Measurements from ENCODE around the gene KIAA0753. TPM values are rescaled to one million over a fixed set of nuclear protein-coding genes. Genes with fewer than 3 reads are reported as not detected.

The KIAA0753 gene
- total RNA-seq, 4 donors from 2014 or later, result 20.8 to 46.7 (median 25.6) TPM

DNA sequence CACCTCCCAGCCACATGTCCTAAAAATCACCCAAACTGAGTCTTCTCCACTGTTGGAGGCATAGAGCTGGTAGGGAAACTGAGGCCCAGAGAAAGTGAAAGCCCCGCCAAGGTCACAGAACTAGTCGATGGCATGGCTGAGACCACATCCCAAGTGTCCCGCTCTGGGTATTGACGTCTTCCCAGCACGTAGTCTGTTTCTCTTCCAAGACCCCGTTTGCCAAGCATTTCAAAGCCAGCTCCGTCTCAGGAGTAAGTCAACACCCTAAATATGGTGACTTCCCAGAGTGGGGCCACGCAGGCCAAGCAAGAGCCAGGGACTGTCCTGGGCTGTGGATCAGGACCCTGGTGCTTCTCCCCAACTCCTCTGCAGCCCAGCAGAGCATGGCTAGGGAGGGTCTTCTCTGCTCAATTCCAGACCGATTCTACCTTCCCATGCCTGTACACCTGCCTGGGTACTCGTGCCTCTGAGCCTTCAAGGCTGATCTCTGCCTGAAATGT, 103.9 kb downstream of the KIAA0753 start:
- Histone ChIP-seq H3K4me3 (replicated peaks in 1 of 3) (no peak overlapping the region), H3K27me3 (no peaks in the 10 kb centered on the region), H3K36me3 (no peaks in the 10 kb centered on the region), H3K4me1 (no peaks in the 10 kb centered on the region), H3K9me3 (no peaks in the 10 kb centered on the region), H3K27ac (no peak overlapping the region)
- TF ChIP-seq POLR2A (IDR thresholded peaks at IDR 0.05), result no peak
- TF ChIP-seq, protein P1, sequence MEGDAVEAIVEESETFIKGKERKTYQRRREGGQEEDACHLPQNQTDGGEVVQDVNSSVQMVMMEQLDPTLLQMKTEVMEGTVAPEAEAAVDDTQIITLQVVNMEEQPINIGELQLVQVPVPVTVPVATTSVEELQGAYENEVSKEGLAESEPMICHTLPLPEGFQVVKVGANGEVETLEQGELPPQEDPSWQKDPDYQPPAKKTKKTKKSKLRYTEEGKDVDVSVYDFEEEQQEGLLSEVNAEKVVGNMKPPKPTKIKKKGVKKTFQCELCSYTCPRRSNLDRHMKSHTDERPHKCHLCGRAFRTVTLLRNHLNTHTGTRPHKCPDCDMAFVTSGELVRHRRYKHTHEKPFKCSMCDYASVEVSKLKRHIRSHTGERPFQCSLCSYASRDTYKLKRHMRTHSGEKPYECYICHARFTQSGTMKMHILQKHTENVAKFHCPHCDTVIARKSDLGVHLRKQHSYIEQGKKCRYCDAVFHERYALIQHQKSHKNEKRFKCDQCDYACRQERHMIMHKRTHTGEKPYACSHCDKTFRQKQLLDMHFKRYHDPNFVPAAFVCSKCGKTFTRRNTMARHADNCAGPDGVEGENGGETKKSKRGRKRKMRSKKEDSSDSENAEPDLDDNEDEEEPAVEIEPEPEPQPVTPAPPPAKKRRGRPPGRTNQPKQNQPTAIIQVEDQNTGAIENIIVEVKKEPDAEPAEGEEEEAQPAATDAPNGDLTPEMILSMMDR (IDR thresholded peaks at IDR 0.05), result no peak
- intact Hi-C loops (cut with DNase I), result no loop called here
- DNase-seq, result no peak
- 87 to 94% methylated on average over 10 of the region's 10 CpGs for WGBS, 2 donors

DNA sequence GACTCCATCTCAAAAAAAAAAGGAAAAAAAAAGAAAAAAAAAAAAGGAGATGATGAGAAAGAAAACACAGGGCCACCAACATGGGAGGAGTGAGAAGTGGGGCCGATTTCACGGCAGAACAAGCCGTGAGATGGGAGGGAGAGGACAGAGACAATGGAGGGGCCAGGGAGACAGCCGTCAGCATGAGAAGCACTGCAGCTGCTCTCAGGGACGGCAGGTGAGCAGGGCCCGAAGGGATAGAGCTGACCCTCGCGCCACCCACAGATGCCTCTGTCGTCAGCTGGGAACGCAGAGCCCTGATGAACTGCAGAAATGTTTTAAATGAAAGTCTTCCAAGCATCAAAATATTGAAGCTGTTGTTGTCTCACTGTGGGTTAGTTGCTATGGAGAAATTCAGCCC, 104.5 kb downstream of the KIAA0753 start:
- no peak for TF ChIP-seq POLR2A (IDR thresholded peaks at IDR 0.05)
- TF ChIP-seq, protein P1 (IDR thresholded peaks at IDR 0.05), result no peak
- Histone ChIP-seq H3K4me3 (replicated peaks in 1 of 3) (no peak overlapping the region), H3K27ac (no peak overlapping the region), H3K4me1 (no peaks in the 10 kb centered on the region), H3K27me3 (no peaks in the 10 kb centered on the region), H3K9me3 (no peaks in the 10 kb centered on the region), H3K36me3 (no peaks in the 10 kb centered on the region)
- intact Hi-C loops (cut with DNase I), result no loop called here
- no peak for DNase-seq
- 91 to 94% methylated on average over 10 of the region's 10 CpGs for WGBS, 2 donors

DNA sequence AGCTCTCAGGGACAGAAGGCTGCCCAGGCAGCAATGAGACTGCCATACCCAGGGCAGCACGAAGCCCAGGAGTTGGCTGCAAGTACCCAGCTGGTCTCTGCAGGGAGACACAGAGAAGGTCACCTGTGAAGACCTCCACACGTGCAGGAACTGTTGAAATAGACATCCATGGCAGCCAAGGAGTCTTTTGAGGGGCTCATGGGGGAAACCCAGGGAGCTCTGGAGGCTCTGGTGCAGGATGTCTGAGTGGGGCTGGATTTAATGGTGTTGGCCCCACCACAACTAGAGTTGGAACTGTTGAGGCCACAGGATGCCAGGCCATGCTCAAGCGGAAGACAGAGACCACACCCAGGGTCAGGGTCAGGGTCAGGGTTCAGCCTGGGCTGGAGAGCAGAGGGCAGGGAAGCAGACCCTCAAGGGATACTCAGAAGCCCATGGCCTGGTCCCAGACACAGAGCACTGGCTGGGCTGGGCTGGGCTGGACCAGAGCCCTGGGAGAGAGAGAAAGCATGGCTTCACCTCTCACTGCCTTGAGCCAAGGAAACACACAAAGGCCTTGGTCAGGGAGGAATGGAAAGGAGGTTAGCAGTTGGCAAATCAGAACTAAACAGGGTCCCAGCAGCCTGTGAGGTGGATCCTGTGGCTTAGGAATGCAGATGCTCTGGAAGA, 105.5 kb downstream of the KIAA0753 start:
- no peak overlapping the region for H3K27ac ChIP-seq
- no peaks in the 10 kb centered on the region for H3K9me3 ChIP-seq
- no peak for TF ChIP-seq POLR2A (IDR thresholded peaks at IDR 0.05)
- H3K27me3 ChIP-seq, result no peaks in the 10 kb centered on the region
- 71 to 79% methylated on average over 2 to 3 of the region's 3 CpGs for WGBS, 2 donors
- intact Hi-C loops (cut with DNase I), result no loop called here
- DNase-seq, result no peak
- no peaks in the 10 kb centered on the region for H3K4me1 ChIP-seq
- H3K4me3 ChIP-seq (replicated peaks in 1 of 3), result no peak overlapping the region
- no peaks in the 10 kb centered on the region for H3K36me3 ChIP-seq

DNA sequence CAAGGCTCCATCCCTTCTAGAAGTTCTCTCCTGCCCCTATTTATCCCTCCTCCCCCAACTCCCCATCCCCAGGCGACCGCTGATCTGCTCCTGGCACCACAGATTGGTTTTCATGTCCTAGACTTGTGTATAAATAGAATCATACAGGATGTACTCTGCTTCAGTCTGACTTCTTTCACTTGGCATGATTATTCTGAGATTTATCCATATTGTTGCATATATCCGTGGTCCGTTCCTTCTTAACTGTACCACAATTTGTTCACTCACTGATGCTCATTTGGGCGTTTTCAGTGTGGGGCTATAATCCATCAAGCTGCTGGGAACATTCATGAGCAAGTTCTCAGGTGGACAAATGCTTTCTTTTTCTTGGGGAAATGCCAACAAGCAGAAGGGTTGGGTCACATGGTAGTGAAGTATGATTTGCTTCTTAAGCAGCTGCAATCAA, 108.0 kb downstream of the KIAA0753 start:
- intact Hi-C loops (cut with DNase I), result no loop called here
- Histone ChIP-seq H3K27ac (no peak overlapping the region), H3K9me3 (no peaks in the 10 kb centered on the region), H3K27me3 (no peaks in the 10 kb centered on the region), H3K4me3 (replicated peaks in 1 of 3) (no peak overlapping the region), H3K4me1 (no peaks in the 10 kb centered on the region), H3K36me3 (no peaks in the 10 kb centered on the region)
- no peak for DNase-seq
- no peak for TF ChIP-seq POLR2A (IDR thresholded peaks at IDR 0.05)
- TF ChIP-seq, protein P1 (IDR thresholded peaks at IDR 0.05), result no peak
- 73 to 81% methylated on average over 5 of the region's 5 CpGs for WGBS, 2 donors

DNA sequence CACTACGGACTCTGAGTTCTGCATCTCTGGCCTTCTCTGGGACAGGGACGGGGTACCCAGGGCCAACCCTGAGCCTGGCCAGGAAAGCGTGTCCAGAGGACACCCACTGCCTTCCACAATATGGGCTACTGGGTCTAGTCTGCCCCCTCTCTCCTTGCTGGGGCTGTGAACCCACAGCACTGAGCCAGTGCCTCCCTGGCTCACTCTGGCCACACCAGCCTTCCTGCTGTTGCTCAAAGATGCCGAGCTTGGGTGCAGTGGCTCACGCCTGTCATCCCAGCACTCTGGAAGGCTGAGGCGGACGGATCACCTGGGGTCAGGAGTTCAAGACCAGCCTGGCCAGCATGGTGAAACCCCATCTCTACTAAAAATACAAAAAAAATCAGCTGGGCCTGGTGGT, 108.9 kb downstream of the KIAA0753 start:
- WGBS, 2 donors, result 88 to 94% methylated on average over 4 to 7 of the region's 7 CpGs
- TF ChIP-seq, protein P1 (IDR thresholded peaks at IDR 0.05), result no peak
- TF ChIP-seq POLR2A (IDR thresholded peaks at IDR 0.05), result no peak

More for the DNA sequence above, 108.9 kb downstream of the KIAA0753 start:
- intact Hi-C loops (cut with DNase I), result no loop called here
- no peak for DNase-seq
- Histone ChIP-seq H3K9me3 (no peaks in the 10 kb centered on the region), H3K4me3 (replicated peaks in 1 of 3) (no peak overlapping the region), H3K27ac (no peak overlapping the region), H3K4me1 (no peaks in the 10 kb centered on the region), H3K36me3 (no peaks in the 10 kb centered on the region), H3K27me3 (no peaks in the 10 kb centered on the region)
